Midbrain (tissue), 1 donor: ENCODE measurements around the gene KRTAP4-12.
"Not testable (repeated sequence)": the region's sequence is repeated elsewhere in the genome, so short reads cannot be mapped to it uniquely, and the experiment has no call there.

ENCODE experiments used
- DNase-seq: peaks from one replicate; lab custom pipeline; 2025; lab: John Stamatoyannopoulos, UW

The KRTAP4-12 gene

GRCh38 chr17:41123991-41124371 is at the start of gene KRTAP4-12:
KRTAP4-12 (minus strand) TSS chr17:41124182; CDS start chr17:41124122, 60 bp downstream.
- DNase-seq: not testable (repeated sequence)

GRCh38 chr17:41171886-41172285 is 47.9 kb upstream of the KRTAP4-12 start:
- DNase-seq: no peak

GRCh38 chr17:41168121-41168520 is 44.1 kb upstream of the KRTAP4-12 start, which contains the start of gene KRTAP4-3:
KRTAP4-3 (minus strand) TSS chr17:41168221; CDS start chr17:41168172, 49 bp downstream.
- no peak for DNase-seq

GRCh38 chr17:41167561-41167960 is 43.6 kb upstream of the KRTAP4-12 start:
- DNase-seq: no peak

GRCh38 chr17:41163828-41164227 is 39.8 kb upstream of the KRTAP4-12 start:
- DNase-seq: no peak

- no peak for DNase-seq
These were observed 36.7 kb upstream of the KRTAP4-12 start, which contains the start of gene KRTAP4-4 for GRCh38 chr17:41160648-41161047. KRTAP4-4 (minus strand) TSS chr17:41160748; CDS start chr17:41160691, 57 bp downstream.

DNA sequence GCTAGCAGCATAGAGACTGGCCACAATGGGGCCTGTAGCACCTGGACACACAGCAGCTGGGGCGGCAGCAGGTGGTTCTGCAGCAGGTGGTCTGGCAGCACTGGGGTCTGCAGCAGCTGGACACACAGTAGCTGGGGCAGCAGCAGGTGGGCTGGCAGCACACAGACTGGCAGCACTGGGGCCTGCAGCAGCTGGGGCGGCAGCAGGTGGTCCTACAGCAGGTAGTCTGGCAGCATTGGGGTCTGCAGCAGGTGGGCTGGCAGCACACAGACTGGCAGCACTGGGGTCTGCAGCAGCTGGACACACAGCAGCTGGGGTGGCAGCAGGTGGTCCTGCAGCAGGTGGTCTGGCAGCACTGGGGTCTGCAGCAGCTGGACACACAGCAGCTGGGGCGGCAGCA is 36.2 kb upstream of the KRTAP4-12 start:
- DNase-seq: not testable (repeated sequence)

DNA sequence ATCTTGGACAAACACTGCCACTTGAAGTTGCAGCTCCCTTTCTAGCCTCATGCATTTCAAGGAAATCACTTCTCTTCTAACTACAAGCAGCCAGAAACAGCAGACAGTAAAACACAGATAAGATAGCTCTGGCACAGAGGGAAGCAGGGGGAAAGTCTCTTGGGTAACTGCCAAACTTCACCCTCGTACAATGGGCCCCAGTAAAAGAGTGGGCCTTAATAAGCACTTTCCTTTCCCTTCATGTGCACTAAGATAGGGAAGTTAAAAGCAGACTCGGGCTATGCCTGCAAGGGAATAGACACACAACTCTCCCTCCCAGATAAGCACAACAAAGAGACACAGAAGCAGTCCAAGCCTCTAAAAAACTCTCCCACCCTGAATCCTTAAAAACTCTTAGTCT is 29.9 kb upstream of the KRTAP4-12 start:
- DNase-seq: no peak

GRCh38 chr17:41151525-41151924 is 27.5 kb upstream of the KRTAP4-12 start:
- DNase-seq: no peak

- no peak for DNase-seq
These were observed 26.0 kb upstream of the KRTAP4-12 start for GRCh38 chr17:41150026-41150425.

GRCh38 chr17:41149652-41149985 is 25.6 kb upstream of the KRTAP4-12 start, which contains the start of gene KRTAP4-5:
KRTAP4-5 (minus strand) TSS chr17:41149825; CDS start chr17:41149767, 58 bp downstream.
- DNase-seq: no peak

GRCh38 chr17:41148971-41149651 is 25.1 kb upstream of the KRTAP4-12 start:
- not testable (repeated sequence) for DNase-seq

GRCh38 chr17:41147531-41148204 is 23.7 kb upstream of the KRTAP4-12 start:
- DNase-seq: no peak

GRCh38 chr17:41145261-41145660 is 21.3 kb upstream of the KRTAP4-12 start:
- DNase-seq: no peak

DNA sequence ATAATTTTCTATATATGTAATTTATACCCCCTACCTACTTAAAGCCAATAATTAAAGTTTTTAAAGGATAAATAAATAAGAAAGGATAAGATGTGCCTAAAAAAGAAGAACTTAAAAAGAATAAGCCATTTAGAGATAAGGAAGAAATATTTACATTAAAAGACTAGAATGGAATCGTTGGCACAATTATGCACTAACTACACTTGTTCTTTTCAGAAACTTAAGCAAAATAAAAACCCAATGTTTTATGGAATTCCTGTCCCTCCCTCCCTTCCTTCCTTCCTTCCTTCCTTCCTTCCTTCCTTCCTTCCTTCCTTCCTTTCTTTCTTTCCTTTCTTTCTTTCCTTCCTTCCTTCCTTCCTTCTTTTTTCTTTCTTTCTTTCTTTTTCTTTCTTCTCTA is 20.9 kb upstream of the KRTAP4-12 start:
- DNase-seq: no peak

GRCh38 chr17:41141361-41141760 is 17.4 kb upstream of the KRTAP4-12 start:
- no peak for DNase-seq

DNA sequence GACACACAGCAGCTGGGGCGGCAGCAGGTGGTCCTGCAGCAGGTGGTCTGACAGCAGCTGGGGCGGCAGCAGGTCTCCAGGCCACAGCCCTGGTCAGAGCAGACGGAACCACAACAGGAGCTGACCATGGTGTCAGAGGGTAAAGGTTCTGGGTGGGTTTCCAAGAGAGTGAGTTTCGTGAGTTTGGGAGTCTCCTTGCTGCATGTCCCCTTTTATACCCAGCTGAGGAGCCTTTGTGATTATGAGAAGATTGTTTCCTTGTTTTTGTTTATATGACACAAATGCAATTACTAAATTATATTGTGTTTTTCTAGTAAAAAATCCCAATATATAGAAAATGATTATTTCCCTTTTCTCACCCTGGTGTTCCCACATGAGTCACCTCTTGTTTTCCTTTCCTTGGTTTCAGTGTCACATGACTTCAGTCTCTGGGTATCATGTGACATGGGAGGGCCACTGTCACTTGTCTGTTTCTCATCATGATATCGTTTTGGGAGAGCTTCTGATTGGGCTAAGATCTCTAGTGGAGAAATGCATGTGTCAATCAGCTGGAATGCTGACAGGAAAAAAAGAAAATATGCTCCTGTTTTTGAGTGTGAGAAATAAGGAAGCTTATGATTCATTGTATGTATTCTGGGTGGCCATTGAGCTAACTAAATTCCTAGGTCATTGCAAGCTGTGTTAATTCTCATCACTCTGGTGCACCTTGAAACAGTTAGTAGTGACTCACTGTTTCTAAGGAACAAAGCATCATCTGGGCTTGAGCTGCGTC is 16.6 kb upstream of the KRTAP4-12 start, which contains the start of gene KRTAP4-6:
TSS of gene KRTAP4-6 (minus strand) at position 185 of the 772 bp plus-strand sequence. CDS start at position 128, 57 bp downstream.
- no peak for DNase-seq

DNA sequence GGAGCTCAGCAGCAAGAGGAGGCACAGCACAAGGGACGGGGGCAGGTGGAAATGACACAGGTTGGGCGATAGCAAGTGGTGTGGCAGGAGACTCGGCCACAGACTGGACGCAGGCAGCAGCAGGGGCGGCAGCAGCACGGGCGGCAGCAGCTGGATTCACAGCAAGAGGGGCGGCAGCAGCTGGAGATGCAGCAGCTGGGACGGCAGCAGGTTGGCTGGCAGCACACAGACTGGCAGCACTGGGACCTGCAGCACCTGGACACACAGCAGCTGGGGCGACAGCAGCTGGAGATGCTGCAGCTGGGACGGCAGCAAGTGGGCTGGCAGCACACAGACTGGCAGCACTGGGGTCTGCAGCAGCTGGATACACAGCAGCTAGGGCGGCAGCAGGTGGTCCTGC is 15.9 kb upstream of the KRTAP4-12 start:
- DNase-seq: not testable (repeated sequence)

DNA sequence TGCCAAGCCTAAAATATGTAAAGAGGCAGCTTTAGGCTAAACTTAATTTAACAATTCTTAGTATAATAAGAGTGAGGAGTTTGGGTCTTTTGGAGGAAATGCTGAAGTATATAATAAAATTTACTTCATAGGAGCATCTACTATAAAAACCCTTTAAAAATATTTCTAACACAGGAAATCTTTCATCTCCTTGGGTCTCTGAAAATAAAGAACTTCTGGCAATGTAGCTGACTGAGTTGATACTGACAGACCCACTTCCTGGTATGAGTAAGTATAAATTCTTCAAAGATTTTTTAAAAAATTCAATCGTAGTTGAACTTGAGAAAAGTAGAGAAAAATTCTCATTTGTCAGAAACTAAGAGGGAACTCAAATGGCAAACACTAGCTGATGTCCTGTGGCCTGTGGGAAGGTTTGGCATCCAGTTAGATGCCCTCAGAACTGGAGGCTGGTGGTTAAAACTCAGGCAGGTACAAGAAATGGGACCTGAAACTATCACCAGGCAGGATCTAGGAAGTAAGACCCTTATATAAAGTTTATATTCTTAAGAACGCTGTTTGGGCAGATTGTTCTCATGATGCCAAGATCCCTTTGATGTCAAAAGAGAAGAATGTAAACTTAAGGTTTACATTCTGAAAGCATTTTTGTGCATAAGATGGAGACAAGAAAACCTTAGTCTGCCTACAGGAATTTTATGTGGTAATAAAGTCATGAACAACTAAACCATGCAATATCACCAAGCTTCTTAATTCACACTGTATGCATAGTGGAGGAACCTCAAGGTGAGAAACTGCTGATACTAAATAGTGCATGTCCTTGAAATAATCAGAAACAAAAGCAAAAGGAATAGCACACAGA is 10.1 kb upstream of the KRTAP4-12 start:
- DNase-seq: no peak

DNA sequence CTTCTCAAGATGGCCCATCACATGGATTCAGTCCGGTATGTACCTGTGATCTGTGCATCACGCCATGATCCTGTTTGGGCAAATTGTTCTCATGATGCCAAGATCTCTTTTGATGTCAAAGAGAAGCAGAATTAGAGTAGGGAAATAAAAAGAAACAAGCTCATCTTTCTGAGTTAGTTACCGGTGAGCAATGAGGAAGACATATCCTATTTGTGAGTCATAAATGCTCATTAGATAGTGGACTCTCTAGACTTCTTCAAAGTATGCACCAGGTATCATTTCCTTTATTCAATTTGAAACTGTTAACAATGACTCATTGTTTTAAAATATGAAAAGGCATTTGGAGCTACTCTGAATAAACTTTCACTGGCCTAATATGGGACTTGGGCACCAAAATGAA is 8.0 kb upstream of the KRTAP4-12 start:
- no peak for DNase-seq

GRCh38 chr17:41127371-41127770 is 3.4 kb upstream of the KRTAP4-12 start:
- DNase-seq: no peak
